ENCODE results near the gene SORCS3. TPM values are rescaled to one million over a fixed set of nuclear protein-coding genes. Genes with fewer than 3 reads are reported as not detected.

SORCS3 gene
- total RNA-seq, 1 experiment from 2014 or later = not detected

DNA sequence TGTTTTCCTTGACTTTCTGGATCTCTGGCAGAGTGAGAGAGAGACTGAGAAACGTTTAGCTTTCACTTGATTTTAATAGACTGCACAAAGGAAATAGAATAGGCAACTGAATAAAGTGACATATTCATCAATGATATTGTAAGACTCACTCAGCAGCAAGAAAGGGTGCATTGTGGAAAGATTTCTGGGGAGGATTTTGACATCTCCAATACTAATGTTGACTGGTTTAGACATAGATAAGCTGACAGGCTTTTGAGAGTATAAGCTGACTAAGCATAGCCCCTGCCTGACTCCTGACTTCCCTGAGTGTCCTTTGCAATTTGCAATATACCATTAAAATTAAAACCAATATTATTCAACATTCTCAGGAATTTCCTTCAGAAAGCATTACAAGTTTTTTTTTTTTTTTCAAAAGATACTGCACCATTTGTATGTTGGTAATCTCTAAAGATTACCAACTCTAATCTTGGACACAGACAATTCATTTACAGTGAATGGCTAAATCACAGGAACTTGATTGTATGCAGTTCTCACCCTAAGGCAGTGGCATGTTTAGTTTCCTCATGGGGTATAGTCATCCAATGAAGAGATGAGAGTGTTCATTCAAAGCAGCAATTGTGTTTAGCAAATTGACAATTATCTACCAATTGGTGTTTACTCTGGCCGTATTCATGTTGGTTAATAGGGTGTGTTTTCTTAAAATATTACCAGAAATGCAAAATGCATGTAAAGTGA, 325.6 kb downstream of the SORCS3 start:
- H3K4me1 ChIP-seq (ENCODE audit: control insufficient read depth in 1 of 2, insufficient read depth in 2 of 2, low read length in 2 of 2) = no peaks in the 10 kb centered on the region
- DNase-seq (ENCODE audit: low read depth, low spot score) (no peak), ATAC-seq (no peak)
- CTCF ChIA-PET = no interaction called here
- H2AFZ ChIP-seq (ENCODE audit: low read depth, low read length, poor library complexity, severe bottlenecking) = no peak overlapping the region
- intact Hi-C loops (cut with micrococcal nuclease) = no loop called here
- H3K79me2 ChIP-seq (ENCODE audit: insufficient read depth, low read length) = no peaks in the 10 kb centered on the region
- POLR2A ChIA-PET = no interaction called here
- no peaks in the 10 kb centered on the region for H3K36me3 ChIP-seq (ENCODE audit: control insufficient read depth in 1 of 2, insufficient read depth in 2 of 2, low read length in 2 of 2)
- no peak overlapping the region for H3K4me2 ChIP-seq (ENCODE audit: low read length)
- BruUV-seq (replicated peaks) = no TSS peak
- TF ChIP-seq, protein P1, sequence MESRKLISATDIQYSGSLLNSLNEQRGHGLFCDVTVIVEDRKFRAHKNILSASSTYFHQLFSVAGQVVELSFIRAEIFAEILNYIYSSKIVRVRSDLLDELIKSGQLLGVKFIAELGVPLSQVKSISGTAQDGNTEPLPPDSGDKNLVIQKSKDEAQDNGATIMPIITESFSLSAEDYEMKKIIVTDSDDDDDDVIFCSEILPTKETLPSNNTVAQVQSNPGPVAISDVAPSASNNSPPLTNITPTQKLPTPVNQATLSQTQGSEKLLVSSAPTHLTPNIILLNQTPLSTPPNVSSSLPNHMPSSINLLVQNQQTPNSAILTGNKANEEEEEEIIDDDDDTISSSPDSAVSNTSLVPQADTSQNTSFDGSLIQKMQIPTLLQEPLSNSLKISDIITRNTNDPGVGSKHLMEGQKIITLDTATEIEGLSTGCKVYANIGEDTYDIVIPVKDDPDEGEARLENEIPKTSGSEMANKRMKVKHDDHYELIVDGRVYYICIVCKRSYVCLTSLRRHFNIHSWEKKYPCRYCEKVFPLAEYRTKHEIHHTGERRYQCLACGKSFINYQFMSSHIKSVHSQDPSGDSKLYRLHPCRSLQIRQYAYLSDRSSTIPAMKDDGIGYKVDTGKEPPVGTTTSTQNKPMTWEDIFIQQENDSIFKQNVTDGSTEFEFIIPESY (IDR thresholded peaks at IDR 0.05; ENCODE audit: extremely low read depth, insufficient replicate concordance, low read length) = no peak
- TF ChIP-seq FOSL1 (IDR thresholded peaks at IDR 0.05; ENCODE audit: low read depth) (no peak), POLR2AphosphoS5 (IDR thresholded peaks at IDR 0.05; ENCODE audit: low read depth, low read length) (no peak), SRF (IDR thresholded peaks at IDR 0.05; ENCODE audit: low read depth) (no peak), ELF1 (IDR thresholded peaks at IDR 0.05; ENCODE audit: borderline replicate concordance, low read depth) (no peak), YY1 (IDR thresholded peaks at IDR 0.05; ENCODE audit: extremely low read depth, insufficient replicate concordance, low read depth, low read length) (no peak), RAD21 (IDR thresholded peaks at IDR 0.05; ENCODE audit: low read depth) (no peak), EGR1 (IDR thresholded peaks at IDR 0.05; ENCODE audit: low read depth) (no peak), EZH2phosphoT487 (IDR thresholded peaks at IDR 0.05; ENCODE audit: borderline replicate concordance) (no peak), EZH2 (IDR thresholded peaks at IDR 0.05) (no peak), JUND (IDR thresholded peaks at IDR 0.05) (no peak), CBX3 (IDR thresholded peaks at IDR 0.05; ENCODE audit: low read depth) (no peak), SIN3A (IDR thresholded peaks at IDR 0.05; ENCODE audit: low read depth) (no peak), ZNF274 (IDR thresholded peaks at IDR 0.05; ENCODE audit: low read depth, low read length) (no peak), SP1 (IDR thresholded peaks at IDR 0.05; ENCODE audit: low read depth) (no peak), CEBPB (IDR thresholded peaks at IDR 0.05; ENCODE audit: low read depth) (no peak)
- TF ChIP-seq, protein P2, sequence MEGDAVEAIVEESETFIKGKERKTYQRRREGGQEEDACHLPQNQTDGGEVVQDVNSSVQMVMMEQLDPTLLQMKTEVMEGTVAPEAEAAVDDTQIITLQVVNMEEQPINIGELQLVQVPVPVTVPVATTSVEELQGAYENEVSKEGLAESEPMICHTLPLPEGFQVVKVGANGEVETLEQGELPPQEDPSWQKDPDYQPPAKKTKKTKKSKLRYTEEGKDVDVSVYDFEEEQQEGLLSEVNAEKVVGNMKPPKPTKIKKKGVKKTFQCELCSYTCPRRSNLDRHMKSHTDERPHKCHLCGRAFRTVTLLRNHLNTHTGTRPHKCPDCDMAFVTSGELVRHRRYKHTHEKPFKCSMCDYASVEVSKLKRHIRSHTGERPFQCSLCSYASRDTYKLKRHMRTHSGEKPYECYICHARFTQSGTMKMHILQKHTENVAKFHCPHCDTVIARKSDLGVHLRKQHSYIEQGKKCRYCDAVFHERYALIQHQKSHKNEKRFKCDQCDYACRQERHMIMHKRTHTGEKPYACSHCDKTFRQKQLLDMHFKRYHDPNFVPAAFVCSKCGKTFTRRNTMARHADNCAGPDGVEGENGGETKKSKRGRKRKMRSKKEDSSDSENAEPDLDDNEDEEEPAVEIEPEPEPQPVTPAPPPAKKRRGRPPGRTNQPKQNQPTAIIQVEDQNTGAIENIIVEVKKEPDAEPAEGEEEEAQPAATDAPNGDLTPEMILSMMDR (IDR thresholded peaks at IDR 0.05 in 2 of 3, conservative IDR thresholded peaks at IDR 0.05 in 1 of 3; ENCODE audit: borderline replicate concordance in 1 of 3, insufficient read depth in 1 of 3, low read depth in 2 of 3, low read length in 2 of 3) = no peak
- TF ChIP-seq, protein P3, sequence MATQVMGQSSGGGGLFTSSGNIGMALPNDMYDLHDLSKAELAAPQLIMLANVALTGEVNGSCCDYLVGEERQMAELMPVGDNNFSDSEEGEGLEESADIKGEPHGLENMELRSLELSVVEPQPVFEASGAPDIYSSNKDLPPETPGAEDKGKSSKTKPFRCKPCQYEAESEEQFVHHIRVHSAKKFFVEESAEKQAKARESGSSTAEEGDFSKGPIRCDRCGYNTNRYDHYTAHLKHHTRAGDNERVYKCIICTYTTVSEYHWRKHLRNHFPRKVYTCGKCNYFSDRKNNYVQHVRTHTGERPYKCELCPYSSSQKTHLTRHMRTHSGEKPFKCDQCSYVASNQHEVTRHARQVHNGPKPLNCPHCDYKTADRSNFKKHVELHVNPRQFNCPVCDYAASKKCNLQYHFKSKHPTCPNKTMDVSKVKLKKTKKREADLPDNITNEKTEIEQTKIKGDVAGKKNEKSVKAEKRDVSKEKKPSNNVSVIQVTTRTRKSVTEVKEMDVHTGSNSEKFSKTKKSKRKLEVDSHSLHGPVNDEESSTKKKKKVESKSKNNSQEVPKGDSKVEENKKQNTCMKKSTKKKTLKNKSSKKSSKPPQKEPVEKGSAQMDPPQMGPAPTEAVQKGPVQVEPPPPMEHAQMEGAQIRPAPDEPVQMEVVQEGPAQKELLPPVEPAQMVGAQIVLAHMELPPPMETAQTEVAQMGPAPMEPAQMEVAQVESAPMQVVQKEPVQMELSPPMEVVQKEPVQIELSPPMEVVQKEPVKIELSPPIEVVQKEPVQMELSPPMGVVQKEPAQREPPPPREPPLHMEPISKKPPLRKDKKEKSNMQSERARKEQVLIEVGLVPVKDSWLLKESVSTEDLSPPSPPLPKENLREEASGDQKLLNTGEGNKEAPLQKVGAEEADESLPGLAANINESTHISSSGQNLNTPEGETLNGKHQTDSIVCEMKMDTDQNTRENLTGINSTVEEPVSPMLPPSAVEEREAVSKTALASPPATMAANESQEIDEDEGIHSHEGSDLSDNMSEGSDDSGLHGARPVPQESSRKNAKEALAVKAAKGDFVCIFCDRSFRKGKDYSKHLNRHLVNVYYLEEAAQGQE (IDR thresholded peaks at IDR 0.05; ENCODE audit: low read depth) = no peak
- TF ChIP-seq, protein P4, sequence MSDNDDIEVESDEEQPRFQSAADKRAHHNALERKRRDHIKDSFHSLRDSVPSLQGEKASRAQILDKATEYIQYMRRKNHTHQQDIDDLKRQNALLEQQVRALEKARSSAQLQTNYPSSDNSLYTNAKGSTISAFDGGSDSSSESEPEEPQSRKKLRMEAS (IDR thresholded peaks at IDR 0.05) = no peak
- TF ChIP-seq, protein P5, sequence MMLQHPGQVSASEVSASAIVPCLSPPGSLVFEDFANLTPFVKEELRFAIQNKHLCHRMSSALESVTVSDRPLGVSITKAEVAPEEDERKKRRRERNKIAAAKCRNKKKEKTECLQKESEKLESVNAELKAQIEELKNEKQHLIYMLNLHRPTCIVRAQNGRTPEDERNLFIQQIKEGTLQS (IDR thresholded peaks at IDR 0.05) = no peak
- peaks cover 28% of the 10 kb centered on the region; the same call in 1 of the 2 replicates for H3K27me3 ChIP-seq (ENCODE audit: insufficient read depth, low read length)
- RAD21 ChIA-PET (ENCODE audit: low non-redundant PET in 1 of 2, low total read pairs in 2 of 2, uncharacterized antibody in 2 of 2, unreplicated experiment in 2 of 2) = no interaction called here
- H4K20me1 ChIP-seq (ENCODE audit: insufficient read depth) = no peaks in the 10 kb centered on the region
- H3K9me3 ChIP-seq (ENCODE audit: control insufficient read depth in 1 of 2, insufficient read depth in 1 of 2, low read depth in 1 of 2, low read length in 2 of 2) = no peaks in the 10 kb centered on the region
- no peaks in the 10 kb centered on the region for H3K9me2 ChIP-seq (ENCODE audit: insufficient read depth)
- no peak overlapping the region for H3K27ac ChIP-seq (ENCODE audit: low read depth, low read length)
- no peak overlapping the region for H3K4me3 ChIP-seq (replicated peaks in 1 of 2; ENCODE audit: low read depth in 1 of 2, low read length in 2 of 2)
- no peak overlapping the region for H3K9ac ChIP-seq (ENCODE audit: low read length)
